Hepatocyte (in vitro differentiated cells): ENCODE measurements around the gene KRTAP10-8.
"Not testable (repeated sequence)": the region's sequence is repeated elsewhere in the genome, so short reads cannot be mapped to it uniquely, and the experiment has no call there.

ENCODE experiments used
- CTCF ChIP-seq: fragments of 200-600 bp; sonication (generic); IDR thresholded peaks from 2 replicates; pipeline ENCODE4 v1.5.1; 2016; ENCODE audit warnings: antibody characterized with exemption, mild to moderate bottlenecking; ENCODE audit not compliant: poor library complexity
- EZH2 ChIP-seq: fragments of 200-600 bp; sonication (generic); IDR thresholded peaks from 2 replicates; pipeline ENCODE4 v1.6.1; 2016; ENCODE audit warnings: antibody characterized with exemption, mild to moderate bottlenecking, borderline replicate concordance

- TF ChIP-seq CTCF, EZH2: not testable (repeated sequence)
Measured at GRCh38 chr21:44646366-44647221, 34.7 kb downstream of the KRTAP10-8 start, which contains the start of gene KRTAP10-11.
